T-helper 1 cell treated with Interleukin-12 subunit alpha and Interleukin-12 subunit beta and Interleukin-4 antibody, amounts not matched to agents 30 ng/mL and 1 ng/mL, for 36 hours (primary cell): ENCODE measurements around the gene IL2RG. TPM values are rescaled to one million over a fixed set of nuclear protein-coding genes. Genes with fewer than 3 reads are reported as not detected.

Source experiments
- intact Hi-C: fragments of 100-400 bp; cut with micrococcal nuclease; formaldehyde crosslinking; loops from one replicate; pipeline ENCODE4 v1.15.1; 2024
- total RNA-seq: library from RNA; stranded (reverse); gene quantifications from 2 replicates; pipeline ENCODE4 v1.2.3, GENCODE V29; 2022

Gene IL2RG
- total RNA-seq, 1 donor from 2014 or later: 752 TPM

- intact Hi-C loops: no loop called here
These were observed 2.3 kb downstream of the IL2RG start for GRCh38 chrX:71109051-71109450.

- intact Hi-C loops: no loop called here
These were observed 3.5 kb downstream of the IL2RG start for GRCh38 chrX:71107762-71108360.

- intact Hi-C loops: no loop called here
These were observed 4.1 kb downstream of the IL2RG start for GRCh38 chrX:71107245-71107644.

GRCh38 chrX:71106427-71106826 is 5.0 kb downstream of the IL2RG start, which contains the start of gene CXorf65:
Gene CXorf65 (minus strand): TSS chrX:71106740. CDS start chrX:71106556, 184 bp downstream.
- intact Hi-C loops: no loop called here

GRCh38 chrX:71105628-71106027 is 5.7 kb downstream of the IL2RG start:
- intact Hi-C loops: no loop called here

- intact Hi-C loops: loop anchor here (1.0 kb wide), 1 partner anchor 8 kb away; the partner anchor contains the start of gene IL2RG
These were observed 8.0 kb downstream of the IL2RG start for GRCh38 chrX:71103110-71103983.

- intact Hi-C loops: no loop called here
These were observed 9.1 kb downstream of the IL2RG start for GRCh38 chrX:71102292-71102691.

- intact Hi-C loops: no loop called here
These were observed 10.5 kb downstream of the IL2RG start for GRCh38 chrX:71100581-71101505.

- intact Hi-C loops: loop anchor here (5.0 to 10.0 kb wide), 4 partner anchors 98 to 645 kb away; partner anchors contain the start of gene ZMYM3
These were observed 11.6 kb downstream of the IL2RG start for GRCh38 chrX:71099736-71100135.

- intact Hi-C loops: loop anchor here (1.0 to 10.0 kb wide), 8 partner anchors 12 to 644 kb away; partner anchors contain the start of genes IL2RG, MED12 and ZMYM3
These were observed 12.3 kb downstream of the IL2RG start for GRCh38 chrX:71098951-71099506.

GRCh38 chrX:71098302-71098701 is 13.1 kb downstream of the IL2RG start:
- intact Hi-C loops: loop anchor here (1.0 to 10.0 kb wide), 8 partner anchors 13 to 644 kb away; partner anchors contain the start of genes IL2RG, MED12 and ZMYM3

- intact Hi-C loops: loop anchor here (5.0 to 10.0 kb wide), 4 partner anchors 101 to 642 kb away; partner anchors contain the start of gene ZMYM3
These were observed 14.7 kb downstream of the IL2RG start for GRCh38 chrX:71096760-71097032.

- intact Hi-C loops: loop anchor here (1.0 to 10.0 kb wide), 7 partner anchors 28 to 641 kb away; partner anchors contain the start of genes SNX12, TAF1 and ZMYM3
These were observed 15.2 kb downstream of the IL2RG start for GRCh38 chrX:71095981-71096759.

- intact Hi-C loops: loop anchor here (1.0 to 10.0 kb wide), 7 partner anchors 27 to 641 kb away; partner anchors contain the start of genes SNX12, TAF1 and ZMYM3
These were observed 15.8 kb downstream of the IL2RG start, which contains the start of gene FOXO4 for GRCh38 chrX:71095555-71095980. Gene FOXO4 (plus strand): TSS chrX:71095851. CDS start chrX:71096529, 678 bp downstream.

- intact Hi-C loops: loop anchor here (1.0 to 10.0 kb wide), 7 partner anchors 27 to 640 kb away; partner anchors contain the start of genes SNX12, TAF1 and ZMYM3
These were observed 16.3 kb downstream of the IL2RG start for GRCh38 chrX:71095033-71095432.

GRCh38 chrX:71091263-71091662 is 20.1 kb downstream of the IL2RG start:
- intact Hi-C loops: loop anchor here (10.0 kb wide), 3 partner anchors 116 to 636 kb away; partner anchors contain the start of gene ZMYM3

GRCh38 chrX:71085900-71086299 is 25.5 kb downstream of the IL2RG start:
- intact Hi-C loops: no loop called here

- intact Hi-C loops: no loop called here
These were observed 28.6 kb downstream of the IL2RG start for GRCh38 chrX:71082822-71083221.

- intact Hi-C loops: no loop called here
These were observed 29.2 kb downstream of the IL2RG start for GRCh38 chrX:71082124-71082647.
